ENCODE data around the gene CD3G.

- TF ChIP-seq CTCF (IDR thresholded peaks at IDR 0.05), result no peak
- TF ChIP-seq EZH2 (IDR thresholded peaks at IDR 0.05), result no peak
- no peak for TF ChIP-seq EZH2phosphoT487 (IDR thresholded peaks at IDR 0.05)
These were observed 22.1 kb downstream of the CD3G start for GRCh38 chr11:118366287-118366686.
